ENCODE results near the gene ATF7.

DNA sequence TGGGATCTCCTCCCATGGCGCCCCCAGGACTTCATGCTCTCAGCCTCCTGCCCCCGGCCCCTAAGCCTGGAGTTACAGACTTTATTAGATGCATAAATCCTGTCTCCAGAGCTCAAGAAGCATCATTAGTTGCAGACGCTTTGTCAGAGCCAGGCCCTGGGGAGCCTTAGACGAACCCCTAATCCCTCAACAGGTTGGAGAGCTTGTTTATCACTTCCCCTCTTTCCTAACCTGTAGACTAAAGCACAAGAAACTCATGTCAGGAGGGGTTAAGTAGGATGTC is 118.6 kb downstream of the ATF7 start:
- TF ChIP-seq, protein P1, sequence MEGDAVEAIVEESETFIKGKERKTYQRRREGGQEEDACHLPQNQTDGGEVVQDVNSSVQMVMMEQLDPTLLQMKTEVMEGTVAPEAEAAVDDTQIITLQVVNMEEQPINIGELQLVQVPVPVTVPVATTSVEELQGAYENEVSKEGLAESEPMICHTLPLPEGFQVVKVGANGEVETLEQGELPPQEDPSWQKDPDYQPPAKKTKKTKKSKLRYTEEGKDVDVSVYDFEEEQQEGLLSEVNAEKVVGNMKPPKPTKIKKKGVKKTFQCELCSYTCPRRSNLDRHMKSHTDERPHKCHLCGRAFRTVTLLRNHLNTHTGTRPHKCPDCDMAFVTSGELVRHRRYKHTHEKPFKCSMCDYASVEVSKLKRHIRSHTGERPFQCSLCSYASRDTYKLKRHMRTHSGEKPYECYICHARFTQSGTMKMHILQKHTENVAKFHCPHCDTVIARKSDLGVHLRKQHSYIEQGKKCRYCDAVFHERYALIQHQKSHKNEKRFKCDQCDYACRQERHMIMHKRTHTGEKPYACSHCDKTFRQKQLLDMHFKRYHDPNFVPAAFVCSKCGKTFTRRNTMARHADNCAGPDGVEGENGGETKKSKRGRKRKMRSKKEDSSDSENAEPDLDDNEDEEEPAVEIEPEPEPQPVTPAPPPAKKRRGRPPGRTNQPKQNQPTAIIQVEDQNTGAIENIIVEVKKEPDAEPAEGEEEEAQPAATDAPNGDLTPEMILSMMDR (IDR thresholded peaks at IDR 0.05; ENCODE audit: low read depth, low read length), result no peak
- TF ChIP-seq EZH2phosphoT487 (IDR thresholded peaks at IDR 0.05; ENCODE audit: low read depth), result no peak

Data from OCI-LY3 (cell line).